HG03139 (cell line): ENCODE measurements around the gene POLD4.

ENCODE experiments used
- ATAC-seq: cut with Tn5 transposase; IDR thresholded peaks from one replicate; pipeline ENCODE4 v1.9.1; 2021; ENCODE audit not compliant: unreplicated experiment

The POLD4 gene

GRCh38 chr11:67371911-67372320 lies 18.6 kb upstream of the POLD4 start:
- ATAC-seq: no peak

GRCh38 chr11:67371189-67371910 lies 18.0 kb upstream of the POLD4 start:
- no peak for ATAC-seq

GRCh38 chr11:67370351-67371076 lies 17.2 kb upstream of the POLD4 start:
- ATAC-seq: no peak

- ATAC-seq: no peak
These were observed 16.5 kb upstream of the POLD4 start for GRCh38 chr11:67369801-67370284.

GRCh38 chr11:67369275-67369674 lies 15.9 kb upstream of the POLD4 start:
- no peak for ATAC-seq

DNA sequence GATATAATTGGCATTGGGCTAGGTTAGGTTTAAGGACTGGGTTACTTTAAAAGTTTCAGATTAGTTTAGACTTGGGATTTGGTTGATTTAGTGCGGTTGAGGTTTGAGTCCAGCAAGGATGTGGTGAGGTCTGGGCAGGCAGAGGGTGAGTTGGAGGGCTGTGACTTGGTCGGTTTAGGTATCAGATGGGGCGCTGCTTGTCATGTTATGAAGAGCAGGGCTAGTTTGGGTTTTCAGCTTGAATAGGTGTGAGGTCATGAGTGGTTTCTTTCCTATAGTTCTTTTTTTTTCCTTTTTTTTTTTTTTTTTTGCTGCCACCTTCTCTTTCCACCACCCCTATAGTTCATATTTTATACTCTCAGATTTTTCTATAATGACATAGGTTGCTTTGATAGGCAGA lies 15.3 kb upstream of the POLD4 start:
- no peak for ATAC-seq

DNA sequence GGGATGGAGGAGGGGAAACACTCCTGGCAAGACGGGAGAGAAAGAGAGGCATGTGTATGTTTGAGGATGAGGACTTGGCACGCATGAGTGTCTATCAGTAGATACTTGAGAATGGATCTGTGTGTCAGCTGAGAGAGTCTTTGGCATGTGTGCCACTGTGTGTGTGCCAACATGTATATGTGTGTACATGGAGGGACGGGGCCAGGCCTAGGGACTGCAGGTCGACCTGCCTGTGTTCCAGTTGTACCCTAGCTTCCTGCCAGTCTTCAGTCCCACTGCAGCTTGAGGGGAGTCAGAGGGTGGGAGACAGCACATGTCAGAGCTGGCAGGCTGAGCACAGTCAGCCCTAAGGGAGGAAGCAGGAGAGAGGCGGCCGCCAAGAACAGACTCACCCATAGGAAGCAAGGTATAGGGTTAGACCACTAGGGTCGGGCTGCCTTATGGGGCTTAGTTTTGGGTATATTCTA lies 14.4 kb upstream of the POLD4 start:
- ATAC-seq: no peak

GRCh38 chr11:67366961-67367760 lies 13.8 kb upstream of the POLD4 start:
- no peak for ATAC-seq

- ATAC-seq: no peak
These were observed 13.2 kb upstream of the POLD4 start for GRCh38 chr11:67366546-67366945.

DNA sequence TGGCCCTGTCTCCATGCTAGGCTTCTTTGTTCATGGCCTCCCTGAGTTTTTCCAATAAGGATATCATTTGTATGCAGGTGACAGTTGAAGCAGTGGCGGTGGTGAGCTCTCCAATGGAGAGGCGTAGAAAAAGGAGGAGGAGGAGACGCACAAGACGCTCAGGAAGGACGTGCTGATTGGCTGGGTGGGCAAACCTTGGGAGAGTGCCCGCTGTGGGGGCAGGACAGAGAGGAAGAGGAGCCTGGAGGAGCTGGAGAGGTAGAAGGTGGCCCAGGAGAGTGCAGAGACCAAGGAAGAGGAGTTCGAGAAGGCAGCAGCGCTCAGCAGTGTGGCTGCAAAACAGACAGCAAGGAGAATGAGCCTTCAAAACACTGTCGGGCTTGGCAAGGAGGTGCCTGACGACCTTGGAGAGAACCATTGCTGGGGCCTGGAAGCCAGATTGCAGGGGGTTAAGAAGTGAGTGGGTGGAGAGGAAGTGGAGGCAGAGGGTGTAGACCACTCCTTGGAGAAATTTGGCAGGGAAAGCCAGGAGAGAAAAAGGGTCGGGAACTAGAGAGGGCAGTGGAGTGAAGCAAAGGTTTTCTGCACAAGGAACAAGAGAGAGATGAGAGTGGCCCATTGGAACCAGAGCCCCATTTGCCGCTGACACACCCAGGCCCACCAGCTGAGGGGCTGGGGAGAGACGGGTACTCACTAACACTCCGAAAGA lies 12.5 kb upstream of the POLD4 start:
- ATAC-seq: no peak

- ATAC-seq: no peak
These were observed 11.7 kb upstream of the POLD4 start for GRCh38 chr11:67364783-67365722.

- no peak for ATAC-seq
These were observed 10.8 kb upstream of the POLD4 start for GRCh38 chr11:67364169-67364568.

GRCh38 chr11:67357831-67358670 lies 4.7 kb upstream of the POLD4 start:
- no peak for ATAC-seq

GRCh38 chr11:67356864-67357561 lies 3.7 kb upstream of the POLD4 start:
- no peak for ATAC-seq

DNA sequence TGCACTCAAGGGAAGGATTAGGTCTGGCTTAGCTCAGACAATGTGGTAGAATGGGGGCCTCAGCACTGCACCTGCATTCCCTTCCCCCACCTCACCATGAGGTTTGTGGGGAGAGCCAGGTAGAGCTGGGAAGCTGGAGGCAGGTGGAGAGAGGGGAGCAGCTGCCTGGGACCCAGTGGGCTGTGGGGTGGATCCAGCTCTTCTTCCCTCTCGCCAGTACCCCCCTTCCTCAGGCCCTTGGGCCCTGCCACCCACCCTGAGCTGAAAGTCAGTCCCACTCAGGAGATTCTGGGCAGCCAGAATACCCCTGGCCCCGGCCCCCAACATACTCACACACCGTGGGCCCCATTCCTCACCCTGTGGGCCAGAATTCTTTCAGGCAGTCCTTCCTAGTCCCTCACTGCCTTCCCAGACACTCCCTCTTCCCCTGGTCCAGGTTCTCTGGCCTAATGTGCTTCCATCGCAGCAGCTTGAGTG lies 3.1 kb upstream of the POLD4 start:
- ATAC-seq: no peak

DNA sequence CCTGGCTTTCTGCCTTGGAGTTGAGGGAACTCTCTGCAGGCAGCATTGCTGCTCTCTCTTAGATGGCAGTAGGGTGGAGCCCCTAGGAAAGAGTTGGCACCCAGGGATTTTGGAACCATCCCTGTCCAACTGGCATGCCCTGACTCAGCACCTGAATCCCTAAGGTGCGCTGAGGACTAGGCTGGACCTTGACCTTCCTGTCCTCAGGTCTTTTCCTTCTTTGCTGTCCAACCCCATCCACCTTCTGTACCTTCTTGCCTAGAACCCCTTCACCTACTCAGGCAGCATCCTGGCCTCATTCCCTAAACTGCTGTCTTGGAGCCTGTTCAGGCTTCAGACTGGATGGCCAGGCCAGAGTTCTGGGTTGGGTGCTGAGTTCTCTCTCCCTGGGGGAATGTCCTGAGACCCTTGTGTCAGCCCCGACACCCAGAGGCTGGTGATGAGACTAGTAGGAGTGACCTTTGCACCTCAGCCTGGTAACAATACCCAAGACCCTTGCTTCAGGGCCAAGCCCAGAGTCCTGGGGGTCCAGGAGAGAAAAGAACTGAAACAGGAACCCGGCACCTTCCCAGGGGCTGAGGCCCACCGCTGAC lies 2.5 kb upstream of the POLD4 start:
- ATAC-seq: no peak

- ATAC-seq: no peak
These were observed 1.9 kb upstream of the POLD4 start for GRCh38 chr11:67355023-67355793.
